Stimulated activated CD8-positive, alpha-beta memory T cell treated with anti-CD3 and anti-CD28 coated beads, Interleukin-4, amount 100 ng/mL, for 48 hours (primary cell): ENCODE results near the gene CATSPERB.
"Not testable (repeated sequence)": the region's sequence is repeated elsewhere in the genome, so short reads cannot be mapped to it uniquely, and the experiment has no call there.

Experiments
- DNase-seq: peaks from one replicate; pipeline ENCODE4 v3.0.0-alpha.2; 2020

CATSPERB gene

GRCh38 chr14:91654836-91655235 lies 77.0 kb downstream of the CATSPERB start:
- DNase-seq = no peak

DNA sequence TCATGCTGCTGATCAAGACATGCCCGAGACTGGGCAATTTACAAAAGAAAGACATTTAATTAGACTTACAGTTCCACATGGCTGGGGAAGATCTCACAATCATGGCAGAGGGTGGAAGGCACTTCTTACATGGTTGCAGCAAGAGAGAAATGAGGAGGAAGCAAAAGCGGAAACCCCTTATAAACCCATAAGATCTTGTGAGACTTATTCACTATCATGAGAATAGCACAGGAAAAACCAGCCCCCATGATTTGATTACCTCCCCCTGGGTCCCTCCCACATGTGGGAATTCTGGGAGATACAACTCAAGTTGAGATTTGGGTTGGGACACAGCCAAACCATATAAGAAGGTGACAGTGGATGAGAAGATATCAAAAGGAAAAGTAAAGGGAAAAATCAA lies 78.4 kb downstream of the CATSPERB start:
- no peak for DNase-seq

DNA sequence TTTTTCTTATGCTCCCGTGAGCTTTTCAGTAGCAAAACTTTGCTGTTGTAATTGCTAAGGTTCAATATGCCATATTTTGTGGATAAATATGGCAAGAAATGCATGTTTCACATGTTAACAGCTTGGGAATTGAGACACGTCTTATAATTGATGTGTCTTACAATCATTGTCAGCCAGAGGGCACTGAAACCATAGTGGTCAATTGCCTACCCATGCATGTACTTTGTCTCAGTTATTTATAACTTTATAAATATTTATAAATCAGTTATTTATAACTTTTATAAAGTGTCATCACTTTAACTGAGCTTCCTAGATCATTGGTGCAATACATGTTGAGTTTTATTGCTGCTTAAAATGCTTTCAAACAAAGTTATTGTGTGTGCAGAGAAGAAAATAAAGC lies 82.0 kb downstream of the CATSPERB start:
- peak; percentile 24 for DNase-seq

GRCh38 chr14:91647856-91648255 lies 84.0 kb downstream of the CATSPERB start:
- DNase-seq = no peak

GRCh38 chr14:91636604-91637003 lies 95.3 kb downstream of the CATSPERB start:
- no peak for DNase-seq

DNA sequence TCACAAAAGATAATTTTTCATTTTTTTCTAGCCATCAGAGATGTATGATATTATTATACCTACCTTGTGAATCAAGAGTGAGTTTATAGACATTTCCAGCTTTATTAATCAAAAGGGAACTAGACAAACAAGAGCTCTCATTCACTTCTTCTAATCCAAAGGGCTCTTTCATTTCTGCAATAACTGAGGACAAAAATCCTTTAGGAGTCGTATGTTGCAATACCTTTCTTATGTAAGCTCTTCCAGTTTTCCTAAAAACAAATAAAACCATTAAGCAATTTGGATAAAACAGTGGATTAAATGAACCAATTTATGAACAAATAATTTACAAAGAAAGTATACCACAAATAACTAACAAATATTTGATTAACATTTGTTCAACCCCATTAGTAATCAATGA lies 107.1 kb downstream of the CATSPERB start:
- DNase-seq = no peak

DNA sequence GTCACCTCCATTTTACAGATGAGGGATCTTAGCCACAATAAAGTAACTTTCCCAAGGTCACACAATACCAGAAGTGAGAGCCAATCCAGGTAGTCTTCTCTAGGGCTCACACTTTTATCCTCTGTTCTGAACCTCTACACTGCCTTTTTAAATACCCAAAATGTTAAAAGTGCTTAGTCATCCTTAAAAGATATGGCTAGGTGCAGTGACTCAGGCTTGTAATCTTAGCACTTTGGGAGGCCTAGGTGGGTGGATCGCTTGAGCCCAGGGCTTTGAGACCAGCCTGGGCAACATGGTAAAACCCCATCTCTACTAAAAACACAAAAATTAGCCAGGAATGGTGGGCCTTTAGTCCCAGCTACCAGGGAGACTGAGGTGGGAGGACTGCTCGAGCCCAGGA lies 117.7 kb downstream of the CATSPERB start:
- no peak for DNase-seq

DNA sequence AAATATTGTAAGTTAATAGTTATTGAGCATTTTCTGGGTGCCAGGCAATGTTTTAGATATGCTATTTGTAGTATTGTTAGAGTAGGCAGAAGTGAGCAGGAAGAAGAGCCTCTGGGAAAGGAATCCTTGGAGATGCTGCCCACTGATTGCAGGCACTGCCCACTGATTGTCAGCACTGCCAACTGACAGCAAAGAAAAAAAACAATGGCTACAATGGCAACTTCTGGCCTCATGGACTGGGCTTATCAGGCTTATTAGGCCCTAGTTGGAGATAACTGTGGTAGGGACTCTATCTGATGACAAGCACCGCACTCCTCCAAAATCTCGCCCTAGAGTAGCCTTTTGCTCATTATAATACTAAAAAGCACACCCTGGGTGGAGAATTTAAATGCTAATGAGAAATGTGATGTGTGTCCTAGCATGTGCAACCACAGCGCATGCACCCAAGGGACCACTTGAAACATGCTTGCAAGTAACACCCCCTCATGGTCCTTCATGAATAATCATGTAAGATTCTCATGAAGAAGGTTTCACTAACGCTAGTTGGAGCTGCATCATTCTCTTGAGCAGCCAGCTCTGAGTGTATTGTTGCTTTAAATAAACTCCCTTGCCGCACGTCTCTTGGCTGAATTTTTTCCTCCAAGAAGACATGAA lies 118.3 kb downstream of the CATSPERB start:
- DNase-seq = no peak

GRCh38 chr14:91611528-91611927 lies 120.4 kb downstream of the CATSPERB start:
- no peak for DNase-seq

- DNase-seq = no peak
Measured at GRCh38 chr14:91609161-91609560, 122.7 kb downstream of the CATSPERB start.

GRCh38 chr14:91607322-91608047 lies 124.4 kb downstream of the CATSPERB start:
- no peak for DNase-seq

DNA sequence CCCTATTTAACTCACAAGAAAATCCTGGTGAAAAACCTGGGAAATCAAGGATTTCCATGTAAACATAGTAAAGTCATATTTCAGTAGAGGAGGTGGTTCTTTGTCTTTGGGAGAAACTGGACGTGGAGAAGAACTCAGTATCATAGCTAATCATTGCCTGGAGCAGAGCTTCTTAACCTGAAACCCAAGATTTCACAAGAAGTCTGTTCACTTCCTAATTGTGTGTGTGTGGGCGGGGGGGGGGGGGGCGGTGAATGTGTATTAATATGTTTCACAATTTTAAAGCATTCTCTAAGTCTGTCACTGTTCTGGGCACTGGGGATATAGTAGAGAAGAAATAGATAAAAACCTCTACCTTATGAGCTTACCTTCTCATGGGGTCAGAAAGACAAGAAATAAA lies 125.0 kb downstream of the CATSPERB start:
- DNase-seq = no peak

DNA sequence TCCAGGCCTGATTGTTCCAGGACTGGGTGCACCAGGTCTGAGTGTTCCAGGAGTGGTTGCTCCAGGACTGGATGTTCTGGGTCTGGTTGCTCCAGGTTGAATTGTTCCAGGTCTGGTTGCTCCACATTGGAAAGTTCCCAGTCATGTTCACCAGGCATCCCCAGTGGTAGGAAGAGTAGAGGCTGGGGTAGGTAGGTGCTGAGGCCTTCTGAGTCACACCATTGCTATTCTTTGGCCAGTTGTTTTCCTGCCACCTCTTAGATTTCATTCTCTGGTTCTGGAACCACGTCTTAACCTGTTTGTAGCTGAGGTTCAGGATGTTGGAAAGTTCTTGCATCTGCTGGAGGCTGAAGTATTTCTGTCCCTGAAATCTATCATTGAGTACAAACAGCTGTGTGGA lies 127.3 kb downstream of the CATSPERB start:
- DNase-seq = not testable (repeated sequence)

GRCh38 chr14:91599994-91600393 lies 131.9 kb downstream of the CATSPERB start:
- no peak for DNase-seq

DNA sequence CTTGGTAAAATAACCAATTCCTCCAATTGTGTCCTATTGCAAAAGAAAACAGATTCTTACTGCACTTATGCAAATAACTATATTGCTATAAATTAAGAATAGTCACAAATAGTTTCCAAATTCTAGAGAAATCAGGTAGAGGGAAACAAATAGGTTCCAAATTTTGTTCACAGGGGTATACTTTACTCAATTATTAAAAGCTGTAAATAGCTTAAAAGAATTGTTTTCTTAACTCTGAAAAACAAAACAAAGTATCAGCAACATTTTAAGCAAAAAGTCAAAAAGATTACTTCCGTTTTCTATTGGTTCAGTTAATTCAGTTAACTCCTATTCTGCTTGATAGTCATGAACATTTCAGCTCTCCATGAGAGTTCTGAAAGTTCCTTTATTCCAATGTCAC lies 136.2 kb downstream of the CATSPERB start:
- no peak for DNase-seq

GRCh38 chr14:91593957-91594356 lies 137.9 kb downstream of the CATSPERB start:
- not testable (repeated sequence) for DNase-seq

- DNase-seq = no peak
Measured at GRCh38 chr14:91586410-91586809, 145.5 kb downstream of the CATSPERB start.

- DNase-seq = no peak
Measured at GRCh38 chr14:91585856-91586255, 146.0 kb downstream of the CATSPERB start.

DNA sequence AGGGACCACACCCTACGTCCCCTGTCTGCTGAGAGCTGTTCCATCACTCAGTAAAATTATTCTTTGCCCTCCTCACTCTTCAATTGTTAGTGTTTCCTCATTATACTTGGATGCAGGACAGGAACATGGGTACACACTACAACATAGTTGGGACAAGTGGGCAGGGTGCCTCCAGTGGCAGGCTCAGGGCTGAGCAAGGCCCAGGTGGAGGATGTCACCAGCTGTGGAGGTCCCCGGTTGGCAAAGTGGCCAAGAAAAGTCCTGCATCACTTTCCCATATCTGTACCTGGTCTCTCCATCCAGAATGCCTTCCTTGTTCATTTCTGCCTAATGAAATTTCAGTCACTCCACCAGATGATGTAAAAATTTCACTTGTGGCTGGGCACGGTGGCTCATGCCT lies 149.1 kb downstream of the CATSPERB start:
- no peak for DNase-seq

DNA sequence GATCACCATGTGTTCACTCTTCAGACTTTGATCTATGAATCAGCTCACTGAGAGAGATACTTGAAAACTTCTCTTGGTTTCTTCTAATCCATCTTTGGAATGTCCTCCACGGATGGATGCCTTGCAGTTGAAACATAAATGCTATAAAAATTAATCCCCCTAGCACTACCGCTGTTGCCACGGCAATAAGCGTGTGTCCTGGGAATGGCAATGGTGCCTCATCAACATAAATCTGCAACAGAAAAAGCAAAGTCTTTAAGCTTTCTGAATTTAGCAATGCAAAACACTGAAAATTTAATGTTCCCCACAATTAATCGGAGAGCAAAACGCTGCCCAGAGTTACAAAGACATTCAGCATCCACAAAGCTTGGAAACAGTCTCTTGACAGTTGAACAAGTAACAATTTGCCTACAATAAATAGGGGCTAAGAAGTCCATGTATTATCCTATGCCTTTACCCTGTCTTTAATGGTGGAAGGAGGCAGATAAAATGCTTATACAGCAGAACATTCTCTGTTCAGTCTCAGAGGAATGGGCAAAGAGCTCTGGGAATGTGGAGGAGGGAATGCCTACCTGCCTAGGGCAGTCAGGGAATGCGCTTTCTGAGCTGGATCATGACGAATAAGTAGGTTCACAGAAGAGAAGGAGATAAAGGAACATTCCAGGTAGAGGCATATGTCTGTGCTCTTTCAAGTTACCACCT lies 150.9 kb downstream of the CATSPERB start:
- DNase-seq = no peak

DNA sequence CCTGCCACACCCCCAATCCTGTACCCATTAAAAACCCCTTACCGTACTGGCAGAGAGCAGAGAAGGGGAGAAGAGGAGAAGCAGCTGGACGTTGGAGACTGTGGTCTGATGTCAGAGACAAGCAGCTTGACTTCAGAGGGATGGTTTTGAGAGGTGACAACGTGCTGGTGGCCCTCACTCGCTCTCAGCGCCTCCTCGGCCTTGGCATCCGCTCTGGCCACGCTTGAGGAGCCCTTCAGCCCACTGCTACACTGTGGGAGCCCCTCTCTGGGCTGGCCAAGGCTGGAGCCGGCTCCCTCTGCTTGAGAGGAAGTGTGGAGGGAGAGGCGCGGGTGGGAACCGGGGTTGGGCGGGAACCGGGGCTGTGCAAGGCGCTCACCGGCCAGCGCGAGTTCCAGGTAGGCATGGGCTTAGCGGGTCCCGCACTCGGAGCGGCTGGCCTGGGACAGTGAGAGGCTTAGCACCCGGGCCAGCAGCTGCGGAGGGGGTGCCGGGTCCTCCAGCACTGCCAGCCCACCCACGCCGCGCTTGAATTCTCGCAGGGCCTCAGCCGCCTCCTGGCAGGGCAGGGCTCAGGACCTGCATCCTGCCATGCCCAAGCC lies 154.2 kb downstream of the CATSPERB start:
- DNase-seq = no peak

GRCh38 chr14:91575469-91576208 lies 156.2 kb downstream of the CATSPERB start:
- DNase-seq = no peak
